Smooth muscle cell (in vitro differentiated cells): ENCODE results near the gene HPN. TPM values are rescaled to one million over a fixed set of nuclear protein-coding genes. Genes with fewer than 3 reads are reported as not detected.
"Not testable (repeated sequence)": the region's sequence is repeated elsewhere in the genome, so short reads cannot be mapped to it uniquely, and the experiment has no call there.

ENCODE experiments used
- DNase-seq: peaks from one replicate; lab custom pipeline; 2025; ENCODE audit not compliant: unreplicated experiment; lab: John Stamatoyannopoulos, UW
- H2AFZ ChIP-seq: fragments of 200-600 bp; sonication (generic); 2 replicates; pipeline ENCODE4 v1.6.0; 2016; ENCODE audit warnings: antibody characterized with exemption, low read depth, mild to moderate bottlenecking
- H3F3A ChIP-seq: fragments of 200-600 bp; sonication (generic); 2 replicates; pipeline ENCODE4 v1.6.0; 2017; ENCODE audit warnings: antibody characterized with exemption, low read depth
- H3K27ac ChIP-seq: fragments of 200-600 bp; sonication (generic); 2 replicates; pipeline ENCODE4 v1.5.1; 2016; ENCODE audit warnings: low read depth, mild to moderate bottlenecking
- H3K27me3 ChIP-seq: fragments of 200-600 bp; sonication (generic); 2 replicates; pipeline ENCODE4 v1.6.1; 2016; ENCODE audit warnings: low read depth, mild to moderate bottlenecking
- H3K36me3 ChIP-seq: fragments of 200-600 bp; sonication (generic); 2 replicates; pipeline ENCODE4 v1.5.1; 2016; ENCODE audit warnings: low read depth
- H3K4me1 ChIP-seq: fragments of 200-600 bp; sonication (generic); 2 replicates; pipeline ENCODE4 v1.5.1; 2016; ENCODE audit warnings: low read depth
- H3K4me2 ChIP-seq: fragments of 200-600 bp; sonication (generic); 2 replicates; pipeline ENCODE4 v1.6.0; 2016; ENCODE audit warnings: mild to moderate bottlenecking
- H3K4me3 ChIP-seq: fragments of 200-600 bp; sonication (generic); 2 replicates; pipeline ENCODE4 v1.5.1; 2016; ENCODE audit warnings: mild to moderate bottlenecking
- H3K79me2 ChIP-seq: fragments of 200-600 bp; sonication (generic); 2 replicates; pipeline ENCODE4 v1.6.0; 2016; ENCODE audit warnings: low read depth, mild to moderate bottlenecking
- H3K9ac ChIP-seq: fragments of 200-600 bp; sonication (generic); 2 replicates; pipeline ENCODE4 v1.6.0; 2016; ENCODE audit warnings: low read depth
- H3K9me3 ChIP-seq: fragments of 200-600 bp; sonication (generic); replicated peaks from 2 replicates; pipeline ENCODE4 v1.5.1; 2016; ENCODE audit warnings: low read depth
- H4K20me1 ChIP-seq: fragments of 200-600 bp; sonication (generic); 2 replicates; pipeline ENCODE4 v1.6.0; 2016; ENCODE audit warnings: low read depth
- CTCF ChIP-seq: fragments of 200-600 bp; sonication (generic); IDR thresholded peaks from 2 replicates; pipeline ENCODE4 v1.5.1; 2017; ENCODE audit warnings: borderline replicate concordance, mild to moderate bottlenecking, antibody characterized with exemption; ENCODE audit not compliant: insufficient read depth, poor library complexity, severe bottlenecking
- WGBS: methylation state at CpG from one replicate; pipeline ENCODE4 v1.1.7; 2016; ENCODE audit warnings: low lambda C conversion rate; 5-methylcytosine and 5-hydroxymethylcytosine counted together
- polyA plus RNA-seq: library from polyadenylated mRNA; unstranded; fragments of >200 nt; fragmentation: Nextera tagmentation; extraction: Ambion mirVana; gene quantifications from 2 replicates; pipeline ENCODE4 v1.2.1, GENCODE V29; 2016
- total RNA-seq: library from RNA; depleted of rRNA; stranded (reverse); fragments of >200 nt; gene quantifications from 2 replicates; pipeline ENCODE4 v1.2.3, GENCODE V29; 2014

HPN gene
- total and polyA plus RNA-seq, 2 experiments from 2014 or later, result 1.3 to 4.1 TPM

GRCh38 chr19:35013041-35013819, 28.3 kb upstream of the HPN start:
- H3F3A ChIP-seq, result no peaks in the 10 kb centered on the region
- peaks cover 16% of the 10 kb centered on the region for H4K20me1 ChIP-seq
- peak; percentile 76 for TF ChIP-seq CTCF
- no peaks in the 10 kb centered on the region for H3K27me3 ChIP-seq
- no peak overlapping the region for H3K27ac ChIP-seq
- H3K4me1 ChIP-seq, result no peaks in the 10 kb centered on the region
- no peaks in the 10 kb centered on the region for H3K9me3 ChIP-seq
- DNase-seq, result peak; percentile 17
- no peak overlapping the region for H3K9ac ChIP-seq
- no peak overlapping the region for H3K4me3 ChIP-seq
- 80% methylated on average over 32 of the region's 32 CpGs for WGBS
- H3K79me2 ChIP-seq, result no peaks in the 10 kb centered on the region
- no peaks in the 10 kb centered on the region for H3K36me3 ChIP-seq
- no peak overlapping the region for H2AFZ ChIP-seq
- H3K4me2 ChIP-seq, result no peak overlapping the region

- DNase-seq, result no peak
- Histone ChIP-seq H3K27me3 (no peaks in the 10 kb centered on the region), H3F3A (no peaks in the 10 kb centered on the region), H3K79me2 (no peaks in the 10 kb centered on the region), H3K9ac (no peak overlapping the region), H2AFZ (no peak overlapping the region), H3K9me3 (no peaks in the 10 kb centered on the region), H3K4me3 (no peak overlapping the region), H3K27ac (no peak overlapping the region), H3K4me1 (no peaks in the 10 kb centered on the region), H3K4me2 (no peak overlapping the region), H3K36me3 (no peaks in the 10 kb centered on the region), H4K20me1 (peaks cover 7% of the 10 kb centered on the region)
- 96% methylated on average over 21 of the region's 23 CpGs for WGBS
- TF ChIP-seq CTCF, result no peak
Observed at GRCh38 chr19:35013820-35014754, 27.4 kb upstream of the HPN start.

- not testable (repeated sequence) for H4K20me1 ChIP-seq, H3K9ac ChIP-seq, H3K4me1 ChIP-seq, DNase-seq, H3K27me3 ChIP-seq, H3K27ac ChIP-seq, H3K4me2 ChIP-seq, H3F3A ChIP-seq, H3K9me3 ChIP-seq, H2AFZ ChIP-seq, H3K4me3 ChIP-seq, H3K79me2 ChIP-seq, H3K36me3 ChIP-seq
- WGBS, result 97% methylated on average over 4 of the region's 4 CpGs
Observed at GRCh38 chr19:35014774-35015173, 26.7 kb upstream of the HPN start.

- no peak for DNase-seq
- Histone ChIP-seq H3K27me3 (no peaks in the 10 kb centered on the region), H3K4me1 (no peaks in the 10 kb centered on the region), H4K20me1 (no peaks in the 10 kb centered on the region), H3K4me3 (no peak overlapping the region), H3K9ac (no peak overlapping the region), H3K9me3 (no peaks in the 10 kb centered on the region), H3K4me2 (no peak overlapping the region), H3K27ac (no peak overlapping the region), H2AFZ (no peak overlapping the region), H3K36me3 (no peaks in the 10 kb centered on the region), H3K79me2 (no peaks in the 10 kb centered on the region), H3F3A (no peaks in the 10 kb centered on the region)
- WGBS, result 89% methylated on average over 16 of the region's 16 CpGs
- TF ChIP-seq CTCF, result no peak
Observed at GRCh38 chr19:35015270-35015953, 26.1 kb upstream of the HPN start.
